ENCODE results near the gene TUNAR.

Gene TUNAR

GRCh38 chr14:95885866-95886265 is 9.2 kb downstream of the TUNAR start:
- no peak for DNase-seq (ENCODE audit: low spot score)
- TF ChIP-seq CTCF (IDR thresholded peaks at IDR 0.05; ENCODE audit: extremely low read depth, missing control alignments), result no peak

GRCh38 chr14:95886366-95887056 is 9.9 kb downstream of the TUNAR start:
- no peak for DNase-seq (ENCODE audit: low spot score)
- no peak for TF ChIP-seq CTCF (IDR thresholded peaks at IDR 0.05; ENCODE audit: extremely low read depth, missing control alignments)

GRCh38 chr14:95887351-95887750 is 10.7 kb downstream of the TUNAR start:
- DNase-seq (ENCODE audit: low spot score), result no peak

GRCh38 chr14:95889236-95889979 is 12.8 kb downstream of the TUNAR start:
- no peak for TF ChIP-seq CTCF (IDR thresholded peaks at IDR 0.05; ENCODE audit: extremely low read depth, missing control alignments)
- no peak for DNase-seq (ENCODE audit: low spot score)

More at GRCh38 chr14:95887351-95887750, 10.7 kb downstream of the TUNAR start:
- TF ChIP-seq CTCF (IDR thresholded peaks at IDR 0.05; ENCODE audit: extremely low read depth, missing control alignments), result no peak

- no peak for DNase-seq (ENCODE audit: low spot score)
- TF ChIP-seq CTCF (IDR thresholded peaks at IDR 0.05; ENCODE audit: extremely low read depth, missing control alignments), result no peak
Measured at GRCh38 chr14:95891742-95892141, 15.1 kb downstream of the TUNAR start.

GRCh38 chr14:95892142-95892541 is 15.5 kb downstream of the TUNAR start:
- TF ChIP-seq CTCF (IDR thresholded peaks at IDR 0.05; ENCODE audit: extremely low read depth, missing control alignments), result no peak
- no peak for DNase-seq (ENCODE audit: low spot score)

GRCh38 chr14:95895720-95896119 is 19.1 kb downstream of the TUNAR start:
- TF ChIP-seq CTCF (IDR thresholded peaks at IDR 0.05; ENCODE audit: extremely low read depth, missing control alignments), result peak; percentile 11
- DNase-seq (ENCODE audit: low spot score), result no peak

Measured in GM20000 (cell line).